CD4-positive, alpha-beta memory T cell (primary cell): ENCODE results near the gene HDAC7. TPM values are rescaled to one million over a fixed set of nuclear protein-coding genes. Genes with fewer than 3 reads are reported as not detected.
A peak's percentile ranks its signal among the peaks of the same experiment; 100 is the strongest.

Experiments used
- CTCF ChIA-PET: fragments of 350-600 bp; sonication (Branson Sonifier 250); formaldehyde crosslinking; loops from one replicate; lab custom pipeline; 2021; ENCODE audit warnings: inconsistent platforms; ENCODE audit not compliant: partially characterized antibody; lab: Charles Lee
- POLR2A ChIA-PET: fragments of 350-600 bp; sonication (Branson Sonifier 250); formaldehyde crosslinking; loops from one replicate; lab custom pipeline; 2021; ENCODE audit not compliant: partially characterized antibody; lab: Charles Lee
- DNase-seq, 5 donors: peaks; one replicate each; pipeline versions ENCODE4 v3.0.0 to v3.0.0-alpha.2; 2020 to 2022; ENCODE audit warnings: mixed read lengths in 1 of 5
- H3K27ac ChIP-seq: one replicate; pipeline ENCODE4 v1.7.0; 2013; ENCODE audit warnings: low read depth, low read length
- H3K27me3 ChIP-seq: 2 replicates; pipeline ENCODE4 v1.7.0; 2013; ENCODE audit warnings: mild to moderate bottlenecking, low read length, moderate library complexity; ENCODE audit not compliant: insufficient read depth
- H3K36me3 ChIP-seq: 2 replicates; pipeline ENCODE4 v1.7.0; 2013; ENCODE audit warnings: mild to moderate bottlenecking, low read length, moderate library complexity; ENCODE audit not compliant: insufficient read depth
- H3K4me1 ChIP-seq: 2 replicates; pipeline ENCODE4 v1.7.0; 2013; ENCODE audit warnings: mild to moderate bottlenecking, low read length, moderate library complexity; ENCODE audit not compliant: insufficient read depth
- H3K4me3 ChIP-seq, 2 donors: one replicate each; pipeline ENCODE4 v1.7.0; 2013; ENCODE audit warnings: low read length in 2 of 2, mild to moderate bottlenecking in 1 of 2
- H3K9me3 ChIP-seq, 2 donors: one replicate each; pipeline ENCODE4 v1.7.0; 2013; ENCODE audit warnings: low read length in 2 of 2, control low read depth in 1 of 2; ENCODE audit not compliant: control insufficient read depth in 1 of 2
- H3K27ac Mint-ChIP-seq, 7 donors: one replicate each; pipeline ENCODE4 v1.8.0; 2020 to 2021; ENCODE audit warnings: mixed read lengths in 7 of 7, mild to moderate bottlenecking in 6 of 7, inconsistent platforms in 3 of 7, moderate library complexity in 3 of 7
- H3K27me3 Mint-ChIP-seq, 2 donors: one replicate each; pipeline ENCODE4 v1.8.0; 2020 to 2021; ENCODE audit warnings: mixed read lengths in 2 of 2
- H3K36me3 Mint-ChIP-seq, 2 donors: one replicate each; pipeline ENCODE4 v1.8.0; 2020 to 2021; ENCODE audit warnings: mixed read lengths in 2 of 2, inconsistent platforms in 1 of 2, mild to moderate bottlenecking in 1 of 2
- H3K4me1 Mint-ChIP-seq, 4 donors: one replicate each; pipeline ENCODE4 v1.8.0; 2020 to 2021; ENCODE audit warnings: mixed read lengths in 4 of 4, mild to moderate bottlenecking in 1 of 4
- H3K4me3 Mint-ChIP-seq, 8 donors: one replicate each; pipeline ENCODE4 v1.8.0; 2020 to 2021; ENCODE audit warnings: mixed read lengths in 8 of 8, mild to moderate bottlenecking in 7 of 8, moderate library complexity in 6 of 8, inconsistent platforms in 3 of 8
- H3K9me3 Mint-ChIP-seq, 8 donors: one replicate each; pipeline ENCODE4 v1.8.0; 2020 to 2021; ENCODE audit warnings: mixed read lengths in 8 of 8, mild to moderate bottlenecking in 5 of 8, inconsistent platforms in 3 of 8, moderate library complexity in 1 of 8
- intact Hi-C: fragments of 100-400 bp; cut with micrococcal nuclease; formaldehyde crosslinking; loops from one replicate; pipeline ENCODE4 v1.15.1; 2023
- polyA plus RNA-seq, 2 donors: library from polyadenylated mRNA; unstranded; fragments of 300-500 nt; fragmentation: Illumina TruSeq; gene quantifications; one replicate each; pipeline ENCODE4 v1.2.3, GENCODE V29; 2021
- total RNA-seq, 2 experiments: library from RNA; stranded (reverse); gene quantifications; one replicate each; pipeline ENCODE4 v1.2.3, GENCODE V29; 2021

Gene HDAC7
- total and polyA plus RNA-seq, 4 experiments from 2014 or later = 7.9 to 142 (median 83.1) TPM

GRCh38 chr12:47745485-47746041 is 74.1 kb downstream of the HDAC7 start:
- H3K27me3 Mint-ChIP-seq = peaks cover 0 to 5% of the 10 kb centered on the region in 2 donors
- DNase-seq = no peak
- peaks cover 19 to 40% (median 27%) of the 10 kb centered on the region in 4 donors for H3K4me1 Mint-ChIP-seq
- POLR2A ChIA-PET = interaction anchor here (1.3 to 1.8 kb wide), 2 partner anchors 9 to 74 kb away, joined by 3 to 4 read pairs; partner anchors contain the start of gene HDAC7
- no peak overlapping the region for H3K27ac Mint-ChIP-seq
- Histone ChIP-seq H3K36me3 (no peaks in the 10 kb centered on the region), H3K27ac (no peak overlapping the region), H3K27me3 (no peaks in the 10 kb centered on the region), H3K4me1 (peaks cover 22% of the 10 kb centered on the region), H3K4me3 (no peak overlapping the region), H3K9me3 (no peaks in the 10 kb centered on the region)
- intact Hi-C loops = loop anchor here (2.0 kb wide), 1 partner anchor 13 kb away; the partner anchor contains the start of gene RAPGEF3
- no peak overlapping the region for H3K4me3 Mint-ChIP-seq
- CTCF ChIA-PET = interaction anchor here (1.0 to 13.8 kb wide), 9 partner anchors 12 to 90 kb away, joined by 3 to 671 read pairs (median 96); partner anchors contain the start of genes HDAC7, RAPGEF3 and SLC48A1
- no peaks in the 10 kb centered on the region for H3K36me3 Mint-ChIP-seq
- H3K9me3 Mint-ChIP-seq = no peaks in the 10 kb centered on the region

DNA sequence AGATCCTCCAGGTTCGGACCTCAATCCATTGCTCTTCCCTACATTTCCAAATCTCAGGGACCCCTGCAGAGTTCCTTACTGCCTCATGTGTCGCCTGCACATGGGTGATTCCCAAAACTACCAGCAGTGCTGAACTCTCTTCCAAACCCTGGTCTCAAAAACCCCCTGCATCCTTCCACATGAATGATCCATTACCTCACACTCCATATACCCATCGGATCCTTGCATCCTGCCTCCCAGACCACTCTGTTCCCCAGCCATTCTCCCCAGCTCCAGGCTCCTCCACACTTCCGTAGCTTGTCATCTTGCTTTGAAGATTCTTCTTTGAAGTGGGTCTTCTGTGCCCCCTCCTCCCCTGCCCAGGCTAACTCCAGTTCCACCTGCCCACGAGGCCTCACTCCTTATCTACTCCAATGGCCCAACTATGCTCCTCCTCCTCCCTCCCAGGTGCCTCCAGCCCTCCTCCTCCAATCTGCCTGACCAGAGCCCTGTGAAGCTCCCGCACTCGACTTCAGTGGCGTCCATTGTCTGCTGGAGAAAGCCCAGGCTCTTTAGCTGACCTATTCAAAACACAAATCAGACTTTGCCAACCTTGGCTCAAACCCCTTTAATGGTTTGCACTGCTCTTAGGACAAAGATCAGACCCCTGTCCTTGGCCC is 74.8 kb downstream of the HDAC7 start:
- H3K9me3 Mint-ChIP-seq = no peaks in the 10 kb centered on the region
- H3K4me1 Mint-ChIP-seq = peaks cover 19 to 47% (median 32%) of the 10 kb centered on the region in 4 donors
- Histone ChIP-seq H3K27me3 (no peaks in the 10 kb centered on the region), H3K4me1 (peaks cover 25% of the 10 kb centered on the region), H3K36me3 (no peaks in the 10 kb centered on the region), H3K27ac (no peak overlapping the region), H3K4me3 (no peak overlapping the region), H3K9me3 (no peaks in the 10 kb centered on the region)
- peaks cover 0 to 5% of the 10 kb centered on the region in 2 donors for H3K27me3 Mint-ChIP-seq
- H3K36me3 Mint-ChIP-seq = no peaks in the 10 kb centered on the region
- H3K4me3 Mint-ChIP-seq = no peak overlapping the region
- intact Hi-C loops = loop anchor here (1.0 to 2.0 kb wide), 3 partner anchors 14 to 34 kb away; partner anchors contain the start of gene RAPGEF3
- ChIA-PET CTCF (interaction anchor here (1.0 to 13.8 kb wide), 20 partner anchors 13 to 101 kb away, joined by 3 to 671 read pairs (median 6); partner anchors contain the start of genes ENDOU, HDAC7, RAPGEF3 and RPAP3), POLR2A (interaction anchor here (1.2 to 4.7 kb wide), 7 partner anchors 10 to 94 kb away, joined by 3 to 29 read pairs (median 6); partner anchors contain the start of genes HDAC7, RAPGEF3 and SLC48A1)
- DNase-seq = no peak
- peak overlapping the region in 1 of 7 donors; percentile 57 for H3K27ac Mint-ChIP-seq

GRCh38 chr12:47744005-47744651 is 75.6 kb downstream of the HDAC7 start:
- CTCF ChIA-PET = interaction anchor here (1.0 to 13.8 kb wide), 26 partner anchors 12 to 413 kb away, joined by 3 to 671 read pairs (median 6); partner anchors contain the start of genes ASB8, ENDOU, HDAC7 and RAPGEF3
- Mint-ChIP-seq H3K4me3 (no peak overlapping the region), H3K27me3 (peaks cover 0 to 5% of the 10 kb centered on the region in 2 donors), H3K27ac (peak overlapping the region in 2 of 7 donors; percentile 21 to 42), H3K36me3 (no peaks in the 10 kb centered on the region), H3K4me1 (peaks cover 19 to 49% (median 36%) of the 10 kb centered on the region in 4 donors), H3K9me3 (no peaks in the 10 kb centered on the region)
- Histone ChIP-seq H3K27me3 (no peaks in the 10 kb centered on the region), H3K27ac (no peak overlapping the region), H3K4me1 (peaks cover 29% of the 10 kb centered on the region), H3K4me3 (no peak overlapping the region), H3K9me3 (no peaks in the 10 kb centered on the region), H3K36me3 (no peaks in the 10 kb centered on the region)
- DNase-seq = peak; percentile 52 to 69 (median 61)
- POLR2A ChIA-PET = interaction anchor here (1.1 to 4.7 kb wide), 11 partner anchors 11 to 95 kb away, joined by 3 to 29 read pairs (median 6); partner anchors contain the start of genes HDAC7, RAPGEF3, RPAP3 and SLC48A1
- intact Hi-C loops = loop anchor here (1.0 to 2.0 kb wide), 3 partner anchors 15 to 35 kb away; partner anchors contain the start of gene RAPGEF3

DNA sequence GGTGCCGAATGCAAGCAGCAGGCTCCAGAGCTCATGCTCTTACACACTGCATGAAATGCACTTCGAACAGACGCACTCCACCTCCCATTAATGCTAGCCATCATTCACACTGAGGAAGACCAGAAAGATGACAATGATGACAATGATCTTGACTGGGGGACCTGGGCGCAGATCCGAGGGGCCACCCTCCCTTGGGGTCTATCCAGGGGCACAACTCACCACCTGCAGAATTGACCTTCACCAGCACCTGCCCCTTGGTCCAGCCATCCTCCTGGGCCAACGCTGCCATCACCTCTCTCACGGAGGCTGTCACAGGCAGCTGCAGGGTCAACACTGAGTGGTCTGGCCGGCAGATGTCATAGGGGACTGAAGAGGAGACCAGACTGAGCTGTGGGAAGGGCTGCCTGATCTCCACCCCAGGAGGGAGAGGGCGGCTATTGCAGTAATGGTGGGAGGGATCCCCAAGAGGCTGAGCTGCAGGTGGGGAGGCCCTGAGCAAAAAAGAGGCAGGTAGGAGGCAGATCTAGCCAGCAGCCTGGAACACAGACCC is 76.3 kb downstream of the HDAC7 start:
- H3K9me3 Mint-ChIP-seq = no peaks in the 10 kb centered on the region
- H3K27me3 Mint-ChIP-seq = peaks cover 0 to 4% of the 10 kb centered on the region in 2 donors
- H3K4me1 Mint-ChIP-seq = peaks cover 19 to 52% (median 39%) of the 10 kb centered on the region in 4 donors
- CTCF ChIA-PET = interaction anchor here (0.6 to 13.8 kb wide), 40 partner anchors 12 to 1328 kb away, joined by 3 to 671 read pairs (median 6); partner anchors contain the start of genes ASB8, ENDOU, HDAC7 and RAPGEF3
- no peak overlapping the region for H3K4me3 Mint-ChIP-seq
- intact Hi-C loops = no loop called here
- no peak for DNase-seq
- H3K27ac ChIP-seq = no peak overlapping the region
- H3K9me3 ChIP-seq = no peaks in the 10 kb centered on the region
- no peaks in the 10 kb centered on the region for H3K36me3 Mint-ChIP-seq
- peak overlapping the region in 1 of 7 donors; percentile 21 for H3K27ac Mint-ChIP-seq
- H3K4me1 ChIP-seq = peaks cover 29% of the 10 kb centered on the region
- POLR2A ChIA-PET = interaction anchor here (1.1 to 4.7 kb wide), 12 partner anchors 12 to 95 kb away, joined by 3 to 29 read pairs (median 8); partner anchors contain the start of genes HDAC7, RPAP3 and SLC48A1
- no peaks in the 10 kb centered on the region for H3K27me3 ChIP-seq
- H3K36me3 ChIP-seq = no peaks in the 10 kb centered on the region
- no peak overlapping the region for H3K4me3 ChIP-seq

- Mint-ChIP-seq H3K4me1 (peaks cover 19 to 55% (median 40%) of the 10 kb centered on the region in 4 donors), H3K27ac (peak overlapping the region in 6 of 7 donors; percentile 20 to 72 (median 36)), H3K9me3 (no peaks in the 10 kb centered on the region), H3K4me3 (peak overlapping the region in 2 of 8 donors; percentile 24 to 59), H3K27me3 (peaks cover 0 to 3% of the 10 kb centered on the region in 2 donors), H3K36me3 (no peaks in the 10 kb centered on the region)
- Histone ChIP-seq H3K4me1 (peaks cover 29% of the 10 kb centered on the region), H3K27me3 (no peaks in the 10 kb centered on the region), H3K36me3 (no peaks in the 10 kb centered on the region), H3K27ac (no peak overlapping the region), H3K4me3 (no peak overlapping the region), H3K9me3 (no peaks in the 10 kb centered on the region)
- POLR2A ChIA-PET = interaction anchor here (0.7 to 4.7 kb wide), 15 partner anchors 9 to 141 kb away, joined by 3 to 29 read pairs (median 5); partner anchors contain the start of genes RPAP3 and SLC48A1
- peak; percentile 58 to 67 (median 61) for DNase-seq
- intact Hi-C loops = loop anchor here (1.0 kb wide), 3 partner anchors 27 to 207 kb away; no protein-coding TSS in a partner anchor
- CTCF ChIA-PET = interaction anchor here (0.7 to 13.8 kb wide), 48 partner anchors 8 to 1327 kb away, joined by 3 to 671 read pairs (median 5); partner anchors contain the start of genes AMIGO2, ASB8, ENDOU and HDAC7
These were observed 77.4 kb downstream of the HDAC7 start for GRCh38 chr12:47742253-47742825.

DNA sequence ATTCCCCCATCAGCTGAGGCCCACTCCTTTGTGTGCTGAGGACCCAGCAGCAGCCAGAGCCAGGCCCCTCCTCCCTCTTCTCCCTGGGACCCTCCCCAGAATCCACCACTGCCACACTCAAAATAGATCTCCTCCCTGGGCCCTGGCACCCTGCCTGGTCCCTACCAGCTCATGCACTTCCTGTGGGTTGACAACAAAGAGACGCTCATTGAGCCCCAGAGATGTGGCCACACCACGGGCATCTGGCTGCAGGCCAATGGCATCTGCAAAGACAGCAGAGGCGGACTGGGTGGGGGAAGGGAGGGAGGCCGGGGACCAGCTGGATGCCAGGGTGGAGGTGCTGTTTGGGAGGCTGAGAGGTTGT is 78.4 kb downstream of the HDAC7 start:
- intact Hi-C loops = no loop called here

More for the DNA sequence above, 78.4 kb downstream of the HDAC7 start:
- peaks cover 19 to 56% (median 41%) of the 10 kb centered on the region in 4 donors for H3K4me1 Mint-ChIP-seq
- no peaks in the 10 kb centered on the region for H3K9me3 ChIP-seq
- no peaks in the 10 kb centered on the region for H3K27me3 ChIP-seq
- peak overlapping the region in 7 of 8 donors; percentile 29 to 67 (median 54) for H3K4me3 Mint-ChIP-seq
- peak overlapping the region; percentile 29 to 91 (median 74) for H3K27ac Mint-ChIP-seq
- no peaks in the 10 kb centered on the region for H3K36me3 Mint-ChIP-seq
- H3K4me3 ChIP-seq = no peak overlapping the region
- POLR2A ChIA-PET = interaction anchor here (0.7 to 4.7 kb wide), 15 partner anchors 14 to 142 kb away, joined by 3 to 29 read pairs (median 4); partner anchors contain the start of gene RPAP3
- no peaks in the 10 kb centered on the region for H3K36me3 ChIP-seq
- no peaks in the 10 kb centered on the region for H3K9me3 Mint-ChIP-seq
- no peak overlapping the region for H3K27ac ChIP-seq
- peaks cover 29% of the 10 kb centered on the region for H3K4me1 ChIP-seq
- CTCF ChIA-PET = interaction anchor here (0.8 to 13.8 kb wide), 33 partner anchors 10 to 877 kb away, joined by 3 to 671 read pairs (median 11); partner anchors contain the start of genes AMIGO2, ENDOU, HDAC7 and PCED1B
- peaks cover 0 to 2% of the 10 kb centered on the region in 2 donors for H3K27me3 Mint-ChIP-seq
- peak; percentile 80 to 88 (median 81) for DNase-seq
